Stimulated activated CD4-positive, alpha-beta T cell treated with anti-CD3 and anti-CD28 coated beads, TNF-alpha, amount 100 ng/mL, for 48 hours (primary cell): Measurements from ENCODE around the gene PDE4B.
"Not testable (repeated sequence)": the region's sequence is repeated elsewhere in the genome, so short reads cannot be mapped to it uniquely, and the experiment has no call there.

Experiments
- DNase-seq, 3 donors: peaks; one replicate each; pipeline ENCODE4 v3.0.0-alpha.2; 2020; ENCODE audit warnings: low read depth in 3 of 3

The PDE4B gene

DNA sequence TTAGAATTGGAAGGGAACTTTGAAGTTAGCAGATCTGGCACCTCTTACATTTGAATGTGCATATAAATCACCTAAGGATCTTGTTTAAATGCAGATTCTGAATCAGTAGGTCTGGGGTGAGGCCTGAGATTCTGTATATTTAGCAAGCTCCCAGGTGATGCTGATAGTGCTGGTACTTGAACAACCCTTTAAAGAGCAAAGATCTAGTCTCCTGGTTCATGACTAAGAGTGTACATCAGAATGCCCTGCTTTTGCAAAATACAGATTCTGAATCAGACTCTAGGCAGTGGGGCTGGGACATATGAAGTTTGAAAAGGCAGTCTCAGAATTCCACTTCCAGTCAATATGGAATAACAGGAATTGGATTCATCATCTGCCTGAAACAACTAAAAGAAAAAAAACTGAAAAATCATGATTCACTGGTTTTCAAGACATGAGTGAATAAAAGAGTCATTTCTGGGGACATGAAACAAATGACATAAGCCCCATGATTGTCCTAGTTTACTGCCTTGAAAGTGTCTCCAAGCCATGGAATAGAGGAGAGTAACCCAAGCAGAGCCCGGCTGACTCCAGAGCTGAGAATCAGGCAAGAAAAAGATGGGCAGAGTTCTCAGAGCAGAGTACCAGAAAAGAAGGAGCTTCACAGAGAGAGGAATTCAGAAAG lies 591.7 kb downstream of the PDE4B start:
- no peak for DNase-seq

- no peak for DNase-seq
These were observed 594.0 kb downstream of the PDE4B start for GRCh38 chr1:66386712-66387111.

- no peak for DNase-seq
These were observed 596.2 kb downstream of the PDE4B start for GRCh38 chr1:66388913-66389312.

GRCh38 chr1:66393586-66394287 lies 601.0 kb downstream of the PDE4B start:
- no peak for DNase-seq

DNA sequence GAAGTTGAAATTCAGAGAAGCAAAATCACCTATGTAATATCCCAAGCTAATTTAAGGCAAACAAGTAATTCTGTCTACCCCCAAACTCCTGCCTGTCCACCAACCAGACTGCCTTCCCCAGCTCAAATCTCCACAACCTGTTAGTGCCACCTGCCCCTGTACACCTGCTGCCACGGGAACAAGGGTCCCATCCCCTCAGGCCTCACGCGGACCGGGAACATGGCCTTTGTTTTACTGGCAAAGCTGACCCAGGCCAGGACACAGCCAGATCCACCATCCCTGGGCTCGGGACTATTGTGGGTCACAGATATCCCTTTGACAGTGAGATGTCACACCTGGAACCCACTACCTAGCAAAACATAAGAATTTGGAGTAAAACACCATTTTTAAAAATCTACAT lies 601.9 kb downstream of the PDE4B start:
- DNase-seq: no peak

DNA sequence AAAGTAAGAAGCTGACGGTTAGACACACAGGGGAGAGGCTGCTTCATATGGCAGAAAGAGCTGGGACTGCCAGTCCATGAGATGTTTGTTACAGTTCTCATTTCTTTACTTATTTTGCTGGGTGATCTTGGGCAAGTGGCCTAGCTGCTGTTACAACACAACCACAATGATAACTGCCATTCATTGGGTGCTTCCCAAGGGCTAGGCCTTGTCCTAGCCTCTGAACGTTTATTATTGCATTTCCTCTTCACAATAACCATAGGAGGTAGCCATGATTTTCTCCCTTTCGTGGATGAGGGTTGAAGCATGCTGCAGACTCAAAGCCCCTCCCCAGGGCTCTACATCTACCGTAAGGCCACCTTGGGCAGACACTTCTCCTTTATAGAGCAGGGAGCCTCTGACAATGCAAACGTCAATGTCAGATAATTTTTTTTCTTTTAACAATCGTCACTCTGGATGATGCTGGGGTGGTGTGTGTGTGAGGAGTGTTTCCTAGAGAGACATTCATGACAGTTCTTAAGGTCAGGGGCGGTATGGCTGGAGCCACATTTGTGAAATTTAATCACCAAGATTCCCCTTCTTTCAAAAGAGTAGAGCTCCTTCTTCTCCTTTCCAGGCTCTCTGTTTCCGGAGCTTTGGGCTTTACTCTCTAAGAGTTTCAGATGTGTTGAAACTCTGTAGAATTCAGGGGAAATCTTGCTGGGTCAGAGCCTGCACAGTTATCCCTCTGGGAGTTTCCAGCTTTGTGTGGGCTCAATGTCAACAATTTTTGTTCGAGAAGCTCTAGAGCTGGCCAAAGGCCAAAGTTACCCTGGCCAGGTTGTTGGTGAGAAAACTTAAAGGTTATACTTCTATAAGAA lies 602.7 kb downstream of the PDE4B start:
- DNase-seq: no peak

- DNase-seq: no peak
These were observed 603.7 kb downstream of the PDE4B start for GRCh38 chr1:66396212-66396890.

DNA sequence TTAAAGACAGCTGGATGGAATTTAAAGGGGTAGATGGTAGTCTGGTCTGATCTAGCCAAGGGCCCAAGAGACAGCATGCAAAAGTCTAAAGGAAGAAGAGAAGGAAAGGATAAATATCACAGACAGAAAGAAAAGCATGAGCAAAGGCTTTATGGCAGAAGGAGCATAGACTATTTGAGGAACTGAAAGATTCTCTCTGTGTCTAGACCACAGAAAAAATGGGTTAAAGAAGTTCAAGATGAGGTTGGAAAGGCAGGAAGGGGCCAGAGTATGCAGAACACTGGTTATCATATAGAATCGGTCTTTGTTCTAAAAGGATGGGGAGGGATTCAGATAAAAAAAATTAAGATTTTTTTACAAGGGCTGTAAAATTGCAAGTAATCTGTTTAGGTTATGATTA lies 604.5 kb downstream of the PDE4B start:
- no peak for DNase-seq

DNA sequence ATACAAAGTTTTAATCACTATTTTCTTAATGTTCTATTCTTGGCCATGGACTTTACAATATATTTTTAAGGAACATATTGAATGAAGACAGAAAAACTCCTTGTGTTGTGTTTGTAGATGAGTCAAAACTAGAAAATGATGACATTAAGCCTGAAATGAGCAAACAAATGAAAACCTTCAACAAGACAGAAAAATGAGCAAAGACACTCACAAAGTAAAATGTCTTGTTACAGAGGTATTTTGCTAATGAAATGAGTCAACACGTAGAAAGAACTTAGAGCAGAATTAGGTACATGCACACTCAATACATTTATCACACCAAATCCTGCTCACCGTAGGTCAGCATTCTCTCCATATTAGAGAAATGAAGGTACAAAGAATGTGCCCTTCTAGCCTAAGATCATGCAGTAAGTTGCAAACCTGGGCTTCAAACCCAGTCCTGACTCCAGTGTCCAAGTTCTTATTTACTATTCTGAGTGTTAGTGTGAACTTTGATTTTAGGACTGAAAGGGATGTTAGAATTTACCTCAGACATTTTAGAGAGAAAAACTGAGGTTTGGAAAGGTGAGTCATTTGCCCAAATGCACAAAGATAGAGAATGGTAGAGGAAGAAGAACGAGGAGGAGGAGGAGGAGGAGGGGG lies 607.3 kb downstream of the PDE4B start:
- DNase-seq: no peak

DNA sequence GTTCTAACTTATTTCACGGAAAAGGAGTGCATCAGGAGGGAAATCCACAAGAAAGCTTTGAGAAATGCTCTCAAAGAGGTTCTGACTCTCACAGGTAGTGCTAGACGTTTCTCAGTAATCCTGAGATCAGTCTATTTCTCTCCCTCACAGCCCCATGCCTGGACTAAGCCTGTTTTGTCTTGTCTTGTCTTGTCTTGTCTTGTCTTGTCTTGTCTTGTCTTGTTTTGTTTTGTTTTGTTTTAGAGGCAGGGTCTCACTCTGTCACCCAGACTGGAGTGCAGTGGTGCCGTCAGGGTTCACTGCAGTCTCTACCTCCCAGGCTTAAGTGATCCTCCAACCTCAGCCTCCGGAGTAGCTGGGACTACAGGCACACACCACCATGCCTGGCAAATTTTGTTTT lies 608.0 kb downstream of the PDE4B start:
- DNase-seq: no peak

GRCh38 chr1:66401244-66401643 lies 608.5 kb downstream of the PDE4B start:
- DNase-seq: no peak

DNA sequence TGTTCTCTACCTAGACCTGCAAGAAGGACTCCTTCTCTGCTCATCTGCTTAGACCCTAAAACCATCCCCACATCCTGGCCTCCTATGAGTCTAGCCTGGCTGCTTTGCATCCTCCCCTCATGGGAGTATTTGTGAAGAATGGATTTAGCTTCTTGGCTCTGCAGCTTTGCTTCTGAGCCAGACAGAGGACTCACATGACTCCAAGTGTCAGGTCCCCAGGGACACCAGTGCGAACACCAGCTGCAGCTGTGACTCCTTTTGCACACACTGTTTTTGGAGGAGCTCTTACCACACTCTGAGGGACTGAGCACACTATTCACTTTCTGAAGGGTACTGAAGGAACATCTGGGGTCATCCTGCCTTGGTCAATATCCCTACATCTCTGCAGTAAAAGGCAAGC lies 609.5 kb downstream of the PDE4B start:
- no peak for DNase-seq

DNA sequence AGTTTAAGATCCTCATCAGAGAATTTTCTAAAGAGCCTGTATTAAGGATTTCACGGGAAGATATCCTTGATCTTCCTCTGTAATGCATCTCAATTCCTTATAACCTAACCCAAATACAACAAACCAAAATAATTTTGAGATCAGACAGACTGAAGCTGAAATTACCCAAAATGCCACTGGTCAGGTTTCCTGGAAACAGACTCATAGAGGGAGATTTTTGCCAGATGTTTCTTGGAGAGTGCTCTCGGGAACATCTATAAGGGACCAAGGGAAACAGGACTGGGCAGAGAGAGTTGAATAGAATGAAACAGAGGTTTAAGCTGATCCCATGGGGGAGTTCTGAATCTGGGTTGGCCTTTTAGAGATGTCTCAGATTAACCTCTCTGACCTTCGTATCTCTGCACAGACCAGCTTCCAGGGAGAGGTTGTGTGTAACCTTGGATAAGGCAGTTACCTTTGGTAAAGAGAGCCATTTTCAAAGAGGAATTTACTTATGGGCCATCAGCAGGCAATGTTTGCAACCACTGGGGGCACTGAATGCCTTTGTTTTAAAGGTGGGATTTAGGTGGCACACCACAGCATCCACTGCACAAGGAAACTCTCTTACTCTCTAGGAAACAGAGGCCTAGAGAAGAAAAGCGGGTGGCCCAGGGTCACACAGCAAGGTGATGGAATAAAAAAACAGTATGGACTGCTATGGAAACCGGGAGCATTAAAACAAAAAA lies 610.5 kb downstream of the PDE4B start:
- DNase-seq: no peak

DNA sequence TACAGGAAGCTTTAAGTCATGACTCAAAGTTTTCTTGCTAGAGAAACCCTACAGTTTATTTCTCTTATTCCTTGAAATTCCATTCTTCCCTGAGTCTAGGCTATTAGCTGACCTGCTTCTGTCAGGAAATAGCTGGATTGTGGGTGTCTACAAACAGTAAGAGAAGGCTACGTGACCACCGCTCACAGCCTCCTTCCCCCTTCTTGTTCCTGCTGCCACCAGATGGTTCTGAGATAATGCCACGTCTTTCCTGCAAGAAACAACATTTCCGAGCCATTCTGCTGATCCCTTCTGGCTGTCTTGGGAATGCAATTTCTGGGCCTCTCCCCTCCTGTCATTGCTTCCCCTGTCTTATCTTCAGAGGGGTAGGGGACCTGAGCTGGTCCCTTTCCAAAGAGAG lies 612.4 kb downstream of the PDE4B start:
- DNase-seq: no peak

GRCh38 chr1:66411449-66411848 lies 618.8 kb downstream of the PDE4B start:
- not testable (repeated sequence) for DNase-seq

- no peak for DNase-seq
These were observed 620.0 kb downstream of the PDE4B start for GRCh38 chr1:66412704-66413103.

- DNase-seq: no peak
These were observed 620.6 kb downstream of the PDE4B start for GRCh38 chr1:66413136-66413837.

DNA sequence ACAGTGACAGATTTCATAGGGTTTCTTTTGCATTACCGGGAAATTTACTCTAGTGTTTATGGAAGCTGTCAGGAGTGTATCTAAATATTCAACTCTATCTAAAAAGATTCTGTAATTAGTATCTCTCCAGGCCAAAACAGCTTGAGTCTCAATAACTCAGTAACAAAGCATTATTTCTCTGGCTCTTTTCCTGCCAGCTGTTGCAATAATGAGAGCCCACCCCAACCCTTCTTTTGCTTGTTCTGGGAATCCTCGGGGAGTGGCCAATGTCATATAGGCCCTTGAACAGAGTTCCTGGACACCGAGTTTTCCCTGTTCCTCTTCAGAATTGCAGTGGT lies 621.1 kb downstream of the PDE4B start:
- no peak for DNase-seq

DNA sequence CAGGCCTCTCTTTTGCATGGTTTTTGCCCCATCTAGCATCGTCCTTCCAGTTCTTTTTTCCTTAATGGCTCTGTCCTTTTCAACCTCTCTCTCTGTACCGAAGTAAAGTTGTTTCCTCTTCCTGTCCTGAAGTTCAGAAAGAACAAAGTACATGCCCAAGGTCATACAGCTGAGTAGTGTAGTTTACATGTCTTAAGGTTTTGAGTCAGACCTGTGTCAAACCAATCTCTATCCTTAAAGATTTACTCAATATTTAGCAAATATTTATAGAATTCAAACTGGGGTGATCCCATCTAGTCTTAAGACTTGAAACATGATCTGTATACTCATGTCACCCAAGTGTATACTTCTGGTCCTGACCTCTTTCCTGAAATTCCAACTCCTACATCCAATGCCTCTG lies 622.6 kb downstream of the PDE4B start:
- DNase-seq: no peak

- DNase-seq: no peak
These were observed 623.2 kb downstream of the PDE4B start for GRCh38 chr1:66415866-66416265.

GRCh38 chr1:66416295-66416694 lies 623.6 kb downstream of the PDE4B start:
- DNase-seq: no peak
